Epithelial cell of umbilical artery (primary cell): ENCODE data around the gene PLA2G4F. TPM values are rescaled to one million over a fixed set of nuclear protein-coding genes. Genes with fewer than 3 reads are reported as not detected.

Source experiments
- total RNA-seq: library from RNA; depleted of rRNA; stranded (reverse); fragments of >200 nt; gene quantifications from 2 replicates; pipeline ENCODE4 v1.2.3, GENCODE V29; 2014

The PLA2G4F gene
- total RNA-seq: not detected in 2 replicates

GRCh38 chr15:42156243-42156922, at the start of gene PLA2G4F:
Gene PLA2G4F, minus strand, starts transcription at chr15:42156636. Its CDS starts 87 bp downstream, at chr15:42156549.

GRCh38 chr15:42094512-42094963, 61.9 kb downstream of the PLA2G4F start, which contains the start of gene PLA2G4D:
Gene PLA2G4D, minus strand, starts transcription at chr15:42094562. Its CDS starts 103 bp downstream, at chr15:42094459.

Other genes starting within 250 kb of the PLA2G4F start
- 127 and 135 TPM in 2 replicates for gene EHD4, start 184.1 kb downstream of the PLA2G4F start, total RNA-seq
- gene PLA2G4E, start 135.6 kb downstream of the PLA2G4F start, total RNA-seq: not detected in 2 replicates
- not detected in 2 replicates for gene PLA2G4D, start 62.1 kb downstream of the PLA2G4F start, total RNA-seq
- gene VPS39, start 51.7 kb upstream of the PLA2G4F start, total RNA-seq: 25.3 and 41.3 TPM in 2 replicates
- 11.7 and 20.7 TPM in 2 replicates for gene GANC, start 116.6 kb upstream of the PLA2G4F start, total RNA-seq
- gene TMEM87A, start 116.8 kb upstream of the PLA2G4F start, total RNA-seq: 68.5 and 70.2 TPM in 2 replicates
- 0.15 and 0.32 TPM in 2 replicates for gene CAPN3, start 202.9 kb upstream of the PLA2G4F start, total RNA-seq